GM19035 (cell line): Measurements from ENCODE around the gene ZGRF1.
"Not testable (repeated sequence)": the region's sequence is repeated elsewhere in the genome, so short reads cannot be mapped to it uniquely, and the experiment has no call there.

ENCODE experiments used
- ATAC-seq: cut with Tn5 transposase; IDR thresholded peaks from one replicate; pipeline ENCODE4 v1.9.1; 2021; ENCODE audit not compliant: unreplicated experiment

ZGRF1 gene, protein sequence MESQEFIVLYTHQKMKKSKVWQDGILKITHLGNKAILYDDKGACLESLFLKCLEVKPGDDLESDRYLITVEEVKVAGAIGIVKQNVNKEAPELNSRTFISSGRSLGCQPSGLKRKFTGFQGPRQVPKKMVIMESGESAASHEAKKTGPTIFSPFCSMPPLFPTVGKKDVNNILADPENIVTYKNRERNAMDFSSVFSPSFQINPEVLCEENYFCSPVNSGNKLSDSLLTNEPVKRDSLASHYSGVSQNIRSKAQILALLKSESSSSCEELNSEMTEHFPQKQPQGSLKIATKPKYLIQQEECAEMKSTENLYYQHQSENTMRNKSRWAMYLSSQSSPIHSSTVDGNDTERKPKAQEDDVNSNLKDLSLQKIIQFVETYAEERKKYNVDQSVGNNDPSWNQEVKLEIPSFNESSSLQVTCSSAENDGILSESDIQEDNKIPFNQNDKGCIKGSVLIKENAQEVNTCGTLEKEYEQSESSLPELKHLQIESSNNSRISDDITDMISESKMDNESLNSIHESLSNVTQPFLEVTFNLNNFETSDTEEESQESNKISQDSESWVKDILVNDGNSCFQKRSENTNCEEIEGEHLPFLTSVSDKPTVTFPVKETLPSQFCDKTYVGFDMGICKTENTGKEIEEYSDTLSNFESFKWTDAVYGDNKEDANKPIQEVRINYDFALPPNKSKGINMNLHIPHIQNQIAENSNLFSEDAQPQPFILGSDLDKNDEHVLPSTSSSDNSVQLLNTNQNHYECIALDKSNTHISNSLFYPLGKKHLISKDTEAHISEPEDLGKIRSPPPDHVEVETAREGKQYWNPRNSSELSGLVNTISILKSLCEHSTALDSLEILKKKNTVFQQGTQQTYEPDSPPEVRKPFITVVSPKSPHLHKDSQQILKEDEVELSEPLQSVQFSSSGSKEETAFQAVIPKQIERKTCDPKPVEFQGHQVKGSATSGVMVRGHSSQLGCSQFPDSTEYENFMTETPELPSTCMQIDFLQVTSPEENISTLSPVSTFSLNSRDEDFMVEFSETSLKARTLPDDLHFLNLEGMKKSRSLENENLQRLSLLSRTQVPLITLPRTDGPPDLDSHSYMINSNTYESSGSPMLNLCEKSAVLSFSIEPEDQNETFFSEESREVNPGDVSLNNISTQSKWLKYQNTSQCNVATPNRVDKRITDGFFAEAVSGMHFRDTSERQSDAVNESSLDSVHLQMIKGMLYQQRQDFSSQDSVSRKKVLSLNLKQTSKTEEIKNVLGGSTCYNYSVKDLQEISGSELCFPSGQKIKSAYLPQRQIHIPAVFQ (N-terminal part only)

DNA sequence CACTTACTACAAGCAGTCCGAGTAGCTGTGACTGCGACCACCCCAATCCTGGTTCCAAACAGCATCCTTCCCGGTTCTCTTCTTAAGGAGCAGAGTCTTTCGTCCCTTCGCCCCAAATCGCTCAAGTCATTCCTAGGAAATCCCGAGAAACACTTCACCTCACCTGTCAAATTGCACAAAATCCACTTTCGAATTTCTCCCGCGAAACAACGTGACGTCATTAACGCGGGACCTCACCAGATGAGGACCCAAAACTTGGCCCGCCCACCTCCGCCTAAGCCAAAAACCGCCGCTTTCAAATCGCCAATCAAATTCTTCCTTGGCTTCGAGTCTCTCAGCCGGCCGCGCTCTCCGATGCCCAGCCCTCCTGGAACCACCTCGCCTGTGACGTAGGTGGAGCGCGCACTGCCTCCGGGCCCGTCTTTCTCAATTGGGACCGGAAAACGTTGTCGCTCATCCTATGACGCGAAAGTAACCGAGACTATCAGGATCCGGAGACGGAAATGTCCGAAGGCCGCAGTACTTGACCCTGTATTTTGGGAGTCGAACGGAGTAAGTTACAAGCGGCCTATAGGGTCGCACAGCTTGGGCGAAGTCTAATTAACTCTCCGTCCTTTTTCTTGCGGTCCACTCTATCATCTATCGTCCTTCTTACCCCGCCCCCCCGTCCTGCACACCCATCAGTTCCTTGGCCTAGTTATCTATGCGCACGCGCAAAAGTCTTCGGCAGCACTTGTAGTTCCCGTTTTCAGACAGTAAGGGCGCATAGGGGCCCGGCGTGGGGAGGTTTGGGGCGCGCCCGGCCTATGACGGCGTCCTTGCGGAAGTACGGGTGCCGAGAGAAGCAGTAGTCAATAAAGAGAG is at the start of gene ZGRF1, which contains the start of gene LARP7:
ZGRF1 (minus strand) TSS at position 222 of the 864 bp plus-strand sequence. CDS start 3,733 bp downstream, outside the sequence.
LARP7 (plus strand) TSS at position 456 of the 864 bp plus-strand sequence. CDS start 7,527 bp downstream, outside the sequence.
- peak; percentile 91 for ATAC-seq

DNA sequence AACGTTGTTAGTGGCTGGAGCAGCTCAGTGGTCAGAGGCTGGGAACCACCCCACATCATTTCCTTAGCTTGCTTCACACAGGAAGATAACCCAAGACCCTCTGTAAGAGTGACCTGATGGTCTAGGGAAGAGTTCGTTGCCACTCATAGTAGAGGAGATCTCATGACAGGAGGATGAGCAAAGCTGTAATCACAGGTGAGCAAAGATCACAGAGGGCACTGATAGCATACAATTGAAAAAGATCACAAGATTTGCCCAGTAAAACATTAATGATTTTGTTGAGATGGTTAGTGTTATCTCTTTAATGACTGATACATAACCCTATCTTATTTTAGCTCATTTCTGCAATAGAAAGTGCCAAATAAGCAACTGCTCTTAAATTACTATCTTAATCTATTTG is 44.3 kb upstream of the ZGRF1 start:
- no peak for ATAC-seq

DNA sequence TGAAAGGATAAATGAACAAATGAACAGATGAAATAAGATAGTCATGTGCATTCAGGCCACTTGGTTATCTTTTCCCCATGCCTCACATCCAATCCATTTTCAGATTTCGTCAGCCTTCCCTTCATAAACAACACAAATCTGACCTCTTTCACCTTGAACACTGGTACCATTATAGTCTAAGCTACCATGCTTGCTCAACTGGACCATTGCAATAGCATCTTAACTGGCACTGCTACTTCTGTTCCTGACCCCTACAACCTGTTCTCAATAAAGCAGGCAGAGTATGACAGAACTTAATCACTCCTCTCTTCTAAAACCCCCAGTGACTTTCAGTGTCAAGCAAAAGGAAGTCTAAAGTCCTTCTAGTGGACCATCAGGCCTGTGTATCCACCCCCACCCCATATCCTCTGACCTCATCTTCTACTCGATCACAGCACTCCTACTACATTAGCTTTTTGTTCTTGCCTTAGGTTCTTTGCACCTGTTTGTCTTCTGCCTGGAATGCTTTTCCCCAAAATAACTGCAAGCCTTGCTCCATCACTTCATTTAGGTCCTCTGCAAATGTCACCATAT is 40.9 kb upstream of the ZGRF1 start:
- ATAC-seq: no peak

DNA sequence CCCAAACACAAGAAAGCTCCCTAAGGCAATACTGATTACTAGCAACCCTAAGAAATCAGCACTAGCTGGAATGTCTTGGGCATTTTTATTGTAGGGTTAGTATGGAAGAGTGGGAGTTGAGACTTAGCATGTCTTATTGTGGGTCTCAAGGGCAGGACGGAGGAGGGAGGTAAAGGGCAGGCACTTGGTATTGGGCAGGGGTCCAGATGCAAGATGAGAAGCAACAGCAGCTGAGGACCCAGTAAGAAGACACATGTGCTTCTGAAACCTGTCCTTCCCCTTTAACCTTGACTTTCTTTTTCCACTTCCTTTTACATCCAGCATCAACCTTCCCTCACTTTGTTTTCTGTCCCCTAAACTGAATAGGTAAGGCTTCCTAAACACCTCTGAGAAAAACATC is 37.7 kb upstream of the ZGRF1 start:
- ATAC-seq: no peak

DNA sequence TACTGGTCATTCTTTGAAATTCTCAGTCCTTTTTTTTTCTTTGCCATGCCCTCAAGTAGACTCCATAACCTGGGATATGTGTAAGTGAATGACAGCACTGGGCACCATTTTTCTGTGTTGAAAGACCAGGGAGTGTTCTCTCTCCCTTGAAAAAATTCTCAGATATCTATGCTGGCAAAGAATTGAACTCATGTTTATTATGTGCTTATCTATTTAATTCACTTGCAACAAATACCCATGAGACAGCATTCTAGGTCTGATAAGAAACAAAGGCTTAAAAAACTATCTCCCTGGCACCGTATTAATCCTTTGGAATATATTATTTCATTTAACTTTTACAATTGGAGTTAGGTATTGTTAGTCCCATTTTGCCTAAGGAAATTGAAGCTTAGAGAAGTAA is 37.0 kb upstream of the ZGRF1 start:
- ATAC-seq: no peak

DNA sequence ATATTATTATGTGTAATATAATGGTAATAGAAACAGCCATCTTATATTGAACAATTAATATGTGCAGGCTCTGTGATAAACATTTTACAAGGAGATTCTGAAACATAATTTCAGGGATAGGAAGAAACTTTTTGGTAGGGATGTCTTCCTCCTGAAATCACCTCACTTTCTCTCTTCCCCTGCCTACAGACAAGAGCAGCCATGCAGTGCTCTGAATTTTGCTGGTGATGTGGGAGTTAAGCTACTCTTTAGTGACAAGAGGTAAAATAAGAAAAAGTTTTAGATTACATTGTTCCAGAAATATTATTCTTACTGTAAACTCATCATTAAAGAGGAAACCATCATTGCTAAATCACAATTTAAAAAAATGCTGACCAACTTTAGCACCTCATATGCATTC is 36.4 kb upstream of the ZGRF1 start:
- no peak for ATAC-seq

DNA sequence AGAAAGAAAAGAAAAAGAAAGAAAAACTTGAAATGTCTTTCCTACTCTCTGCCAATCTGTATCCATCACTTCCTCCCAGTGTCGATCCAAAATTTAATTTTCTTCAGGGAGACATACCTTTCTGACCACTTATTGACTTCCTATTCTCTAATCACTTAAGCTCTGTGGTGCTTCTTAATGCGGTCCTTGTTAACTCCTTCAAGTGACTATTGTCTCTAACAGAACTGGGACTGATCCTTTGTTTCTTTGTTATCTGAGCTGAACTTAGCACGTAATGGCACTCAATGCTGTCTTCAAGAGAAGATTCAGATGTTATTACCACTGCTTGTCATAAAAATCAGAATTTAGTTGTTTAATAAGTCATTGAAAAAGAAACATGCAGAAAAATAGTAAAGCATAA is 31.4 kb upstream of the ZGRF1 start:
- ATAC-seq: no peak

DNA sequence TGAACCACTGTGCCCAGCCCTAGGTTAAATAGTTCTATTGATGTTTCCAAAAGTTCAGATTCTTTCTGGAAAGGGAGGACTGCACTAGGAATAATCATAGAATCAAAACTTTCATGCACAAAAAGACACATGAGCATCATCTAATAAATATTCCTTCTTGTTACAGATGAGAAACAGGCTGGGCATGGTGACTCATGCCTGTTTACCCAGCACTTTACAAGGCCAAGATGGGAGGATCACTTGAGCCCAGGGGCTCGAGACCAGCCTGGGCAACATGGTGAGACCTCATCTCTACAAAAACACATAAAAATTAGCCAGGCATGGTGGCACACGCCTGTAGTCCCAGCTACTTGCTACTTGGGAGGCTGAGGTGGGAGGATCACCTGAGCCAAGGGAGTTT is 27.9 kb upstream of the ZGRF1 start:
- no peak for ATAC-seq

DNA sequence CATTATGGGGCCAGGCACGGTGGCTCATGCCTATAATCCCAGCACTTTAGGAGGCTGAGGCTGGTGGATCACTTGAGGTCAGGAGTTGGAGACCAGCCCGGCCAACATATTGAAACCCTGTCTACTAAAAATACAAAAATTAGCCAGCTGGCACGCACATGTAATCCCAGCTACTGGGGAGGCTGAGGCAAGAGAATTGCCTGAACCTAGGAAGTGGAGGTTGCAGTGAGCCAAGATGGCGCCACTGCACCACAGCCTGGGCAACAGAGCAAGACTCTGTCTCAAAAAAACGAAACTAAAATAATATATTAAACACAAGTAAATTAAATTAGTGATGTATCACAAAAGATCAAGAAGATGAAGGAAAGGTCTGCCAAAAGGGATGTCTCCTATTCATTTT is 19.4 kb upstream of the ZGRF1 start:
- not testable (repeated sequence) for ATAC-seq

DNA sequence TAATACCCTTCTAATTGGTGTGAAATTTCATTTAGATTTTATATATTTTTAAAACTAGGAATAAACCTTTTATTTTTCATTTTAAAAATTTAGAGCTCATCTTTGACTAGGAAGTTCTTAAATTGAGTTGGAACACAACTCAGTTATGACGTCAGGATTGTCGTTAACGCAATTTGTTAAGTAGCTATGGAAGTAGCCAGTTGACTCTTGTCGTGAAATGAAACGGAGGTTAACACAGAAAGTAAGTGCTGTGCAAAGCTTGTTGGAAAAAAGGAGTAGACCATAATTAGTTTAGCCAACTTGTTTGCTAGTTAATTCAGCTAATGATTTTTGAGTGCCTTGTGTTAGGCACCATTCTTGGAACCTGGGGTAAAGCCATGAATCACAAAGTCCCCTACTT is 18.6 kb upstream of the ZGRF1 start:
- no peak for ATAC-seq

DNA sequence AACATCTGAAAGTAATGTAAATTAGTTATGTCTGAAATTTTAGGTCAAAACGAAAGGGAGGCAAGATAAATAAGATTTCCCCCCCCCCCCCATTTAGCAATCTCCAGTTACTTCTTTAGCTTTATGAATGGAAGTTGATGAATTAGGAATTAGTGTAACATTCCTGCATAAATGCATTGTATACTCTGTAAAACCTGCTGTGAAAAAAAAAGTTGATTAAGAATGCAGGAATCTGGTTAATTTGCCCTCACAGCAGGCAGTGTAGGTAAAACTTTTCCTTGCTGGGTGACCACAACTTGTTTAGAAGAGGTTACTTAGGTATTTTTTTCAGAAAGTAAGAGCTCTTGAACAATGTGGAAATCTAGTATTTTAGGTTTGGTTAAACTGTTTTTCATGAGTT is 15.5 kb upstream of the ZGRF1 start:
- no peak for ATAC-seq

DNA sequence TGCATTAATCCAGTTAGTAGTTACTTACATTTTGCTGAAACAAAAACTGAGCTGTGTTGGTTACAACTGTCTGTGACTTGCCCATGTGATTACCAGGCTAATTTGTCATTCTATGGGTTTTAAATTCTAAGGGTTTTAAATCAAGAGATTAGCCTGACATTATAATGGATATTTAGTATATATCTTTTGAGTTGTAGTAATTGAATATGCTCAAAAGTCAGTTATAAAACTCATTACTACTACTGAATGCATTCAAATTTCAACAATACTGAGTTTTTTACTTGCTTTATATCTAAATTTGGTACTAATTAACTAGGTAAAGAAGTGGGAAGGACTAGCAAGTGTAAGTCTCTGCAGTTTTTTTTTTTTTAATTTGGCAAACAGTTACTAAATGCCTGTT is 14.9 kb upstream of the ZGRF1 start:
- no peak for ATAC-seq

DNA sequence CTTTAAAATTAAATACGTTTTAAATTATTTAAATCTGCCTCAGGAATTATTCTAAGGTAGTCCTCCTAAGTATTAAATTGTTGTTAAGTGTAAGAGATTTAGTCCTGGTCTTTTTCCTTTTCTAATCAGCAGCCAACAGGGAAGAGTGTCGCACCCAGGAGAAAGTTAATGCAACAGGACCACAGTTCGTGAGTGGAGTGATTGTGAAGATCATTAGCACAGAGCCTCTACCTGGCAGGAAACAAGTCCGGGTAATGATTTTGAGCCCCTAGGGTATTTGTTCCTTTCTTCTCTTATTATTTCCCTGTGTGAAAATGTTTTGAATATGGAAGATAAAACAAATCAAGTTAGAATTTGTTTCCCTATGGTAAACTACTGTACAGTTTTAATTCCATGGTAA is 13.6 kb upstream of the ZGRF1 start:
- no peak for ATAC-seq

DNA sequence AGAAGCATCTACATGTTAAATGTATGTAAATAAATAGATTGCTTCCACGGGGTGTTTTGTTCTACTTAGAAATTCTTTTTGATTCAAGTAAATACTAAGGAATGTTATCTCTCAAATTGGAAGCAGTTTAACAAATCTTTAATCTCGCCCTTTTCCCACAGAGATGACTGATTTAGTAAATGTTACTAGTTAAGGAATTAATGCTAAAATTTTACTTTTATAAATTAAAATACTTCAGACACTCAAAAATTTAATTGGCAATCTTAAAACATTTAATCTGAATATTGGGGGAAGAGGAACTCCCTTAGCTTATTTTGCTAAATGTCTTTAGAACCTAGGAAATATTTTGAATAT is 12.3 kb upstream of the ZGRF1 start:
- ATAC-seq: no peak

DNA sequence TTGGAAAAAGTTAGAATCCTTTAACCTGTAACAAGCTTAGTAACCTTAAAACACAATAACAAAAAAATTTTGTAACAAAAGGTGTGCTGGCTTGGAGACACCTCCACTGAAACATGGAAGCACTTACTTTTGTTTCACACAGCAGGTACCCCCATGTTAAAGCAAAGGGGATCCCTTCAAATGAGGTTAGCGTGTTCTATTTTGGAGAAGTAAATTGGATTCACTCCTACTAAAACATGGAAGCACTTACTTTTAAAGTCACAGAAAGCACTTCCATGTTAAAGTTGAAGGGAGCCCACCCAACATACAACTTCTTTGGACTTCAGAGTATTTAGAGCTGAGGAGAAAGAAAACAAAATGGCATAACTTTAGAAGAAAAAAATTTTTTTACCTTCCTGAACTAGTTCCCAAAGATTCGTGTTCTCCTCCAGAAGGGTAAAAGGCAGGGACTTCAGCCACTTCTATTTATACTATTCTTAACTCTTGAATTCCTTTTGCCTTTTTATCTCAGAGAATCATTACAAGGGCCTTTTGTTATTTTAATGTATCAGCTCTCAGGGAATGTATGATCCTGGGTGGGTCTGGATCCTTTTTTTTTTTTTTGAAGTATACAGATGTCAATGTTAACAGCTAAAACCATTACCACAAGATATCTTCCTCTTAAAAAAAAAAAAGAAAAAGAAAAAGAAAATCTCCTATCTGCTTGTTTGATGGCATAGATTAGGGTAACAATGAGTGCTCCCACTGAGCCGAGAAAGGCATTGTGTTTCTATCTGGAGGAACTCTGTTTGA is 11.8 kb upstream of the ZGRF1 start:
- ATAC-seq: no peak

DNA sequence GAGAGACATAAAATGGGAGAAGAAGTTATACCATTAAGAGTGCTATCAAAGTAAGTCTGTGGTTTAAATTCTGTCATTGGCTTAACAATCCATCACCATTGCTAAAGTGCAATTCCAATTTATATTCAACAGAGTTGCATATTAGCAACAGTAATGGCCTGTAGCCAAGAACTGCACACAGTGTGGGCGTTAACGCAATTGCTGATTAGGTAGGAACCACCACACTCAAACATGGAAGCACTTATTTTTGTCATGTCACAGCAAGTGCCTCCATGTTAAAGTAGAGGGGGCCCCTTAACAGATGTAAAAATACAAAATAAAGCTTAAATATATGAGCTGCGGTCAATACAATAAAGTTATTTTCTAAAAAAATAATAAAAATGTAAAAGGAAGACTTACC is 11.1 kb upstream of the ZGRF1 start:
- ATAC-seq: no peak

DNA sequence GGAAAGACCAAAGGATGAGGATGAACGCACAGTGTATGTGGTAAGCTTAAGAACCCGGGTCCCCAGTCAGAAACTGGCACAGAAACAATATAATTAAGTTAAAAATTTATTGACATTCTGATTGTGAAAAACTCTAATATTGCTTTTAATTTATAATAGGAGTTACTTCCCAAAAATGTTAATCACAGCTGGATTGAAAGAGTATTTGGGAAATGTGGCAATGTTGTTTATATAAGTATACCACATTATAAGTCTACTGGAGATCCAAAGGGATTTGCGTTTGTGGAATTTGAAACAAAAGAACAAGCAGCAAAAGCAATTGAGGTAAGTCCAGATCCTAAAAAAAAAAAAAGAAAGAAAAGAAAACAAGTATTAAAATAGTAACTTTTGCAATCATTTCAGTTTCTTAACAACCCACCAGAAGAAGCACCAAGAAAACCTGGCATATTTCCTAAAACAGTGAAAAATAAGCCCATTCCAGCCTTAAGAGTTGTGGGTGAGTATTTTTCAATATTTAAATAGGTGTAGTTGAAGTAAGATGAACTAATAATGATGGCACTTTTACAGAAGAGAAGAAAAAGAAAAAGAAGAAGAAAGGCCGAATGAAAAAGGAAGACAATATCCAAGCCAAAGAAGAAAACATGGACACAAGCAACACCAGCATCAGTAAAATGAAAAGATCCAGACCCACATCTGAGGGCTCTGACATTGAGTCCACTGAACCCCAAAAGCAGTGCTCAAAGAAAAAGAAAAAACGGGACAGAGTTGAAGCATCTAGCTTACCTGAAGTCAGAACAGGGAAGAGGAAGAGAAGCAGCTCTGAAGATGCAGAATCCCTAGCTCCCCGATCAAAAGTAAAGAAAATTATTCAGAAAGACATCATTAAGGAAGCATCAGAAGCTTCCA is 10.2 kb upstream of the ZGRF1 start:
- ATAC-seq: no peak
